HepG2 (cell line): Measurements from ENCODE around the gene LCN12. TPM values are rescaled to one million over a fixed set of nuclear protein-coding genes. Genes with fewer than 3 reads are reported as not detected.
A peak's percentile ranks its signal among the peaks of the same experiment; 100 is the strongest.

Experiments
- ATAC-seq: fragments of 200-7000 bp; cut with Tn5 transposase; 3 replicates; pipeline ENCODE4 v1.9.1; 2020; ENCODE audit warnings: mild to moderate bottlenecking, moderate library complexity
- BruUV-seq: library from RNA; stranded (reverse); fragments of 400-500 nt; replicated peaks from 2 replicates; lab custom pipeline; 2021; lab: Mats Ljungman, UMichigan
- CTCF ChIA-PET: fragments of 300-600 bp; formaldehyde crosslinking; extraction: SDS; loops from one replicate; lab custom pipeline; 2021; ENCODE audit warnings: low total read pairs, inconsistent platforms, low intra/inter-chr PET ratio; lab: Yijun Ruan, JAX
- POLR2A ChIA-PET: fragments of 350-600 bp; sonication (Branson Sonifier 250); formaldehyde crosslinking; loops from one replicate; lab custom pipeline; 2020; ENCODE audit warnings: antibody characterized with exemption, inconsistent platforms; lab: Yijun Ruan, JAX
- DNase-seq: peaks from one replicate; pipeline ENCODE4 v3.0.0-alpha.2; 2015; ENCODE audit warnings: low spot score
- FAIRE-seq: peaks from 3 replicates; lab custom pipeline; 2011; peaks lifted over from hg19 to GRCh38; lab: Jason Lieb, UNC
- H2AFZ ChIP-seq: one replicate; pipeline ENCODE4 v1.6.1; 2011; ENCODE audit warnings: low read length, inconsistent platforms
- H3K27ac ChIP-seq: fragments of 300-600 bp; 3 replicates; pipeline ENCODE4 v1.8.0; 2011; ENCODE audit warnings: mixed run types, mild to moderate bottlenecking, mixed read lengths, low read length, inconsistent platforms; ENCODE audit not compliant: insufficient read depth; ENCODE audit errors: extremely low read length
- H3K27me3 ChIP-seq, 2 experiments: fragments of 200-600 bp in 1 of 2; 2 replicates in 1 of 2; 3 replicates in 1 of 2; pipeline versions ENCODE4 v1.6.0 to v1.8.0; 2011; ENCODE audit warnings: low read length in 2 of 2, mild to moderate bottlenecking in 2 of 2, moderate library complexity in 2 of 2, inconsistent platforms in 1 of 2; ENCODE audit not compliant: insufficient read depth in 2 of 2, control insufficient read depth in 1 of 2
- H3K36me3 ChIP-seq, 2 experiments: fragments of 200-600 bp in 1 of 2; replicated peaks in 1 of 2; 2 replicates in 1 of 2; 3 replicates in 1 of 2; pipeline versions ENCODE4 v1.5.1 to v1.8.0; 2011; ENCODE audit warnings: low read length in 2 of 2, inconsistent platforms in 1 of 2; ENCODE audit not compliant: insufficient read depth in 2 of 2, control insufficient read depth in 1 of 2
- H3K4me1 ChIP-seq: 2 replicates; pipeline ENCODE4 v1.5.1; 2012; ENCODE audit warnings: low read length, inconsistent platforms; ENCODE audit not compliant: insufficient read depth
- H3K4me2 ChIP-seq: 2 replicates; pipeline ENCODE4 v1.6.0; 2011; ENCODE audit warnings: low read depth, low read length, inconsistent platforms
- H3K4me3 ChIP-seq, 3 experiments: fragments of 200-600 bp in 1 of 3; sonication (generic), shearing (Covaris generic) in 1 of 3; replicated peaks in 1 of 3; 2 replicates each; pipeline ENCODE4 v1.5.1; 2011 to 2016; ENCODE audit warnings: low read length in 3 of 3, inconsistent platforms in 2 of 3, low read depth in 2 of 3, mild to moderate bottlenecking in 2 of 3, control low read depth in 1 of 3, mixed read lengths in 1 of 3; ENCODE audit not compliant: insufficient read depth in 1 of 3
- H3K79me2 ChIP-seq: one replicate; pipeline ENCODE4 v1.6.1; 2011; ENCODE audit warnings: low read length, inconsistent platforms; ENCODE audit not compliant: insufficient read depth
- H3K9ac ChIP-seq: 2 replicates; pipeline ENCODE4 v1.6.0; 2011; ENCODE audit warnings: mild to moderate bottlenecking, low read depth, low read length, inconsistent platforms; ENCODE audit not compliant: insufficient read depth
- H3K9me3 ChIP-seq: 2 replicates; pipeline ENCODE4 v1.5.1; 2012; ENCODE audit warnings: mild to moderate bottlenecking, low read length
- H4K20me1 ChIP-seq: 2 replicates; pipeline ENCODE4 v1.6.0; 2011; ENCODE audit warnings: inconsistent platforms, mild to moderate bottlenecking, low read length, moderate library complexity; ENCODE audit not compliant: insufficient read depth
- AGO2 ChIP-seq: fragments of 200-400 bp; formaldehyde crosslinking; optimal IDR thresholded peaks from 2 replicates; pipeline ENCODE3; 2017; ENCODE audit warnings: mild to moderate bottlenecking, low read depth, low read length, moderate library complexity
- CCAR2 ChIP-seq: fragments of 200-400 bp; formaldehyde crosslinking; optimal IDR thresholded peaks from 2 replicates; pipeline ENCODE3; 2018; ENCODE audit warnings: low read depth, mild to moderate bottlenecking, low read length, moderate library complexity
- JUNB ChIP-seq: sonication (generic); formaldehyde crosslinking; IDR thresholded peaks from 2 replicates; pipeline ENCODE4 v1.8.0; 2022; ENCODE audit warnings: missing genetic modification reagents, mild to moderate bottlenecking, borderline replicate concordance
- MIXL1 ChIP-seq: IDR thresholded peaks from 2 replicates; pipeline ENCODE4 v1.6.1; 2016
- PAWR ChIP-seq: sonication (generic); formaldehyde crosslinking; IDR thresholded peaks from 2 replicates; pipeline ENCODE4 v1.4.0; 2020; ENCODE audit warnings: missing genetic modification reagents, mild to moderate bottlenecking, borderline replicate concordance
- PAX8 ChIP-seq: sonication (generic); formaldehyde crosslinking; IDR thresholded peaks from 2 replicates; pipeline ENCODE4 v1.8.0; 2022; ENCODE audit warnings: mild to moderate bottlenecking, missing genetic modification reagents, borderline replicate concordance
- POGK ChIP-seq: sonication (generic); formaldehyde crosslinking; conservative IDR thresholded peaks from 2 replicates; pipeline ENCODE4 v1.8.0; 2022; ENCODE audit warnings: mild to moderate bottlenecking, moderate library complexity, missing genetic modification reagents
- RARA ChIP-seq: IDR thresholded peaks from 2 replicates; pipeline ENCODE4 v1.6.1; 2016; ENCODE audit warnings: missing genetic modification reagents, missing compliant biosample characterization
- SMC3 ChIP-seq: IDR thresholded peaks from 2 replicates; pipeline ENCODE4 v1.6.1; 2011; ENCODE audit warnings: low read length, improper control_type of control experiment
- TMF1 ChIP-seq: sonication (generic); formaldehyde crosslinking; IDR thresholded peaks from 2 replicates; pipeline ENCODE4 v1.8.1; 2022; ENCODE audit warnings: low read depth, missing genetic modification reagents
- WIZ ChIP-seq: sonication (generic); formaldehyde crosslinking; IDR thresholded peaks from 2 replicates; pipeline ENCODE4 v1.5.1; 2020; ENCODE audit warnings: mild to moderate bottlenecking, missing genetic modification reagents
- ZNF180 ChIP-seq: sonication (generic); formaldehyde crosslinking; IDR thresholded peaks from 2 replicates; pipeline ENCODE4 v1.4.0; 2020; ENCODE audit warnings: low read depth, missing genetic modification reagents, borderline replicate concordance
- ZNF556 ChIP-seq: sonication (generic); formaldehyde crosslinking; IDR thresholded peaks from 2 replicates; pipeline ENCODE4 v1.4.0; 2020; ENCODE audit warnings: mild to moderate bottlenecking, missing genetic modification reagents, borderline replicate concordance
- ZNF589 ChIP-seq: sonication (generic); formaldehyde crosslinking; conservative IDR thresholded peaks from 2 replicates; pipeline ENCODE4 v1.8.0; 2022; ENCODE audit warnings: mild to moderate bottlenecking, moderate library complexity, missing genetic modification reagents
- ZNF773 ChIP-seq: sonication (generic); formaldehyde crosslinking; IDR thresholded peaks from 2 replicates; pipeline ENCODE4 v1.4.0; 2020; ENCODE audit warnings: missing genetic modification reagents, borderline replicate concordance
- WGBS: methylation state at CpG from one replicate; pipeline ENCODE4 v1.1.6; 2017; ENCODE audit warnings: low lambda C conversion rate; 5-methylcytosine and 5-hydroxymethylcytosine counted together
- in situ Hi-C: cut with HindIII; loops from 2 replicates; pipeline ENCODE4 v1.10.0; 2017; ENCODE audit warnings: low pct_unique_long_range_greater_than_20kb; ENCODE audit not compliant: extremely low pct_ligation_motif_present
- intact Hi-C: fragments of 100-400 bp; cut with micrococcal nuclease; formaldehyde crosslinking; loops from one replicate; pipeline ENCODE4 v1.10.0; 2022; ENCODE audit not compliant: unreplicated experiment
- polyA plus RNA-seq, 8 experiments: library from polyadenylated mRNA; depleted of rRNA in 3 of 8; stranded (reverse) in 7 of 8; unstranded in 1 of 8; fragments of >200 nt; fragmentation: Illumina TruSeq in 4 of 8; extraction: Trizol in 4 of 8; gene quantifications; 2 replicates each; pipeline versions ENCODE4 v1.2.1 to v1.2.3, GENCODE V29; 2011 to 2016; ENCODE audit warnings: low read depth in 4 of 8, missing spikeins in 1 of 8, mixed read lengths in 1 of 8; ENCODE audit not compliant: insufficient read depth in 1 of 8
- total RNA-seq, 5 experiments: library from RNA; depleted of rRNA; stranded (reverse); fragments of >200 nt; fragmentation: Illumina TruSeq; extraction: Trizol; gene quantifications; 2 replicates each; pipeline ENCODE4 v1.2.3, GENCODE V29; 2016; ENCODE audit warnings: low read depth in 1 of 5
- TF ChIP-seq, protein P1 (sequence below): sonication (generic); formaldehyde crosslinking; IDR thresholded peaks from 2 replicates; pipeline ENCODE4 v1.4.0; 2020; ENCODE audit warnings: missing genetic modification reagents, borderline replicate concordance
- TF ChIP-seq, protein P2 (sequence below): sonication (generic); formaldehyde crosslinking; IDR thresholded peaks from 2 replicates; pipeline ENCODE4 v1.9.0; 2021; ENCODE audit warnings: missing genetic modification reagents, borderline replicate concordance

Gene LCN12
- total and polyA plus RNA-seq, 2 of the 13 experiments (the other 11 are each of a cell fraction or from before 2014, with no cell fraction given), result 3.4 to 6.9 TPM

- H3K27me3 ChIP-seq, result no peaks in the 10 kb centered on the region
- no TSS peak for BruUV-seq
- H2AFZ ChIP-seq, result no peak overlapping the region
- H3K27ac ChIP-seq, result peak overlapping the region; percentile 95
- no peaks in the 10 kb centered on the region for H3K36me3 ChIP-seq
- TF ChIP-seq, protein P1, sequence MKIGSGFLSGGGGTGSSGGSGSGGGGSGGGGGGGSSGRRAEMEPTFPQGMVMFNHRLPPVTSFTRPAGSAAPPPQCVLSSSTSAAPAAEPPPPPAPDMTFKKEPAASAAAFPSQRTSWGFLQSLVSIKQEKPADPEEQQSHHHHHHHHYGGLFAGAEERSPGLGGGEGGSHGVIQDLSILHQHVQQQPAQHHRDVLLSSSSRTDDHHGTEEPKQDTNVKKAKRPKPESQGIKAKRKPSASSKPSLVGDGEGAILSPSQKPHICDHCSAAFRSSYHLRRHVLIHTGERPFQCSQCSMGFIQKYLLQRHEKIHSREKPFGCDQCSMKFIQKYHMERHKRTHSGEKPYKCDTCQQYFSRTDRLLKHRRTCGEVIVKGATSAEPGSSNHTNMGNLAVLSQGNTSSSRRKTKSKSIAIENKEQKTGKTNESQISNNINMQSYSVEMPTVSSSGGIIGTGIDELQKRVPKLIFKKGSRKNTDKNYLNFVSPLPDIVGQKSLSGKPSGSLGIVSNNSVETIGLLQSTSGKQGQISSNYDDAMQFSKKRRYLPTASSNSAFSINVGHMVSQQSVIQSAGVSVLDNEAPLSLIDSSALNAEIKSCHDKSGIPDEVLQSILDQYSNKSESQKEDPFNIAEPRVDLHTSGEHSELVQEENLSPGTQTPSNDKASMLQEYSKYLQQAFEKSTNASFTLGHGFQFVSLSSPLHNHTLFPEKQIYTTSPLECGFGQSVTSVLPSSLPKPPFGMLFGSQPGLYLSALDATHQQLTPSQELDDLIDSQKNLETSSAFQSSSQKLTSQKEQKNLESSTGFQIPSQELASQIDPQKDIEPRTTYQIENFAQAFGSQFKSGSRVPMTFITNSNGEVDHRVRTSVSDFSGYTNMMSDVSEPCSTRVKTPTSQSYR (CRISPR knock-in tag), result no peak
- TF ChIP-seq CCAR2, result no peak
- 0 out of 2 replicates have a peak, but pooled peaks have one; percentile 28 for TF ChIP-seq POGK (CRISPR knock-in tag)
- TF ChIP-seq WIZ (CRISPR knock-in tag), result 0 out of 2 replicates have a peak, but pooled peaks have one; percentile 13
- TF ChIP-seq SMC3, result no peak
- TF ChIP-seq, protein P2, sequence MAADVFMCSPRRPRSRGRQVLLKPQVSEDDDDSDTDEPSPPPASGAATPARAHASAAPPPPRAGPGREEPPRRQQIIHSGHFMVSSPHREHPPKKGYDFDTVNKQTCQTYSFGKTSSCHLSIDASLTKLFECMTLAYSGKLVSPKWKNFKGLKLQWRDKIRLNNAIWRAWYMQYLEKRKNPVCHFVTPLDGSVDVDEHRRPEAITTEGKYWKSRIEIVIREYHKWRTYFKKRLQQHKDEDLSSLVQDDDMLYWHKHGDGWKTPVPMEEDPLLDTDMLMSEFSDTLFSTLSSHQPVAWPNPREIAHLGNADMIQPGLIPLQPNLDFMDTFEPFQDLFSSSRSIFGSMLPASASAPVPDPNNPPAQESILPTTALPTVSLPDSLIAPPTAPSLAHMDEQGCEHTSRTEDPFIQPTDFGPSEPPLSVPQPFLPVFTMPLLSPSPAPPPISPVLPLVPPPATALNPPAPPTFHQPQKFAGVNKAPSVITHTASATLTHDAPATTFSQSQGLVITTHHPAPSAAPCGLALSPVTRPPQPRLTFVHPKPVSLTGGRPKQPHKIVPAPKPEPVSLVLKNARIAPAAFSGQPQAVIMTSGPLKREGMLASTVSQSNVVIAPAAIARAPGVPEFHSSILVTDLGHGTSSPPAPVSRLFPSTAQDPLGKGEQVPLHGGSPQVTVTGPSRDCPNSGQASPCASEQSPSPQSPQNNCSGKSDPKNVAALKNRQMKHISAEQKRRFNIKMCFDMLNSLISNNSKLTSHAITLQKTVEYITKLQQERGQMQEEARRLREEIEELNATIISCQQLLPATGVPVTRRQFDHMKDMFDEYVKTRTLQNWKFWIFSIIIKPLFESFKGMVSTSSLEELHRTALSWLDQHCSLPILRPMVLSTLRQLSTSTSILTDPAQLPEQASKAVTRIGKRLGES (CRISPR knock-in tag), result no peak
- 0 out of 2 replicates have a peak, but pooled peaks have one; percentile 1 for TF ChIP-seq PAWR
- peak; percentile 41; the same call in 1 of the 2 replicates for TF ChIP-seq ZNF589
- TF ChIP-seq RARA (CRISPR knock-in tag), result no peak
- no peak for TF ChIP-seq JUNB
- no peak for TF ChIP-seq PAX8 (CRISPR knock-in tag)
- peak; percentile 72 for TF ChIP-seq AGO2
- TF ChIP-seq MIXL1 (CRISPR knock-in tag), result no peak
- no peak for TF ChIP-seq ZNF556 (CRISPR knock-in tag)
- TF ChIP-seq ZNF773 (CRISPR knock-in tag), result peak; percentile 10; the same call in 1 of the 2 replicates
- no peak for TF ChIP-seq ZNF180 (CRISPR knock-in tag)
- peak; percentile 6; the same call in 1 of the 2 replicates for TF ChIP-seq TMF1 (CRISPR knock-in tag)
- H3K4me1 ChIP-seq, result peaks cover 48% of the 10 kb centered on the region
- 24% methylated on average over 3 of the region's 9 CpGs for whole genome bisulfite sequencing
- H3K4me3 ChIP-seq, result peak overlapping the region; percentile 68 to 90 (median 87)
- DNase-seq, result no peak
- ChIA-PET CTCF (no interaction called here), POLR2A (interaction anchor here (0.6 kb wide), 1 partner anchor 32 kb away, joined by 3 read pairs; no protein-coding TSS in a partner anchor)
- H3K79me2 ChIP-seq, result peaks cover 5% of the 10 kb centered on the region
- peak overlapping the region; percentile 86 for H3K9ac ChIP-seq
- no peaks in the 10 kb centered on the region for H3K9me3 ChIP-seq
- no peak for FAIRE-seq
- no peaks in the 10 kb centered on the region for H4K20me1 ChIP-seq
- in situ Hi-C loops, result no loop called here
- intact Hi-C loops, result no loop called here
- peak; percentile 2 for ATAC-seq
- H3K4me2 ChIP-seq, result peak overlapping the region; percentile 100
Measured at GRCh38 chr9:136950656-136951276, 1.3 kb upstream of the LCN12 start.
